Naive thymus-derived CD4-positive, alpha-beta T cell (primary cell): ENCODE results near the gene SHC2. TPM values are rescaled to one million over a fixed set of nuclear protein-coding genes. Genes with fewer than 3 reads are reported as not detected.

Experiments
- ATAC-seq: fragments of 150-1000 bp; cut with Tn5 transposase; 2 replicates; pipeline ENCODE4 v1.10.0; 2021; ENCODE audit warnings: mild to moderate bottlenecking, moderate library complexity
- CTCF ChIA-PET: fragments of 350-600 bp; sonication (Branson Sonifier 250); formaldehyde crosslinking; loops from one replicate; lab custom pipeline; 2021; ENCODE audit warnings: antibody characterized with exemption; lab: Charles Lee
- POLR2A ChIA-PET: fragments of 350-600 bp; sonication (Branson Sonifier 250); formaldehyde crosslinking; loops from one replicate; lab custom pipeline; 2021; ENCODE audit warnings: antibody characterized with exemption, inconsistent platforms; lab: Charles Lee
- DNase-seq, 9 donors: peaks; one replicate each; pipeline versions ENCODE4 v3.0.0 to v3.0.0-alpha.2; 2020 to 2022; ENCODE audit warnings: mixed read lengths in 1 of 9
- H3K27ac ChIP-seq: one replicate; pipeline ENCODE4 v1.7.0; 2013; ENCODE audit warnings: mild to moderate bottlenecking, low read depth, low read length, moderate library complexity
- H3K27me3 ChIP-seq, 2 donors: one replicate each; pipeline ENCODE4 v1.7.0; 2013; ENCODE audit warnings: low read length in 2 of 2, mild to moderate bottlenecking in 2 of 2, moderate library complexity in 2 of 2; ENCODE audit not compliant: control insufficient read depth in 2 of 2, insufficient read depth in 2 of 2
- H3K36me3 ChIP-seq, 3 experiments: 1 replicate in 2 of 3; 2 replicates in 1 of 3; pipeline ENCODE4 v1.7.0; 2013; ENCODE audit warnings: low read length in 3 of 3, mild to moderate bottlenecking in 3 of 3, moderate library complexity in 1 of 3; ENCODE audit not compliant: insufficient read depth in 3 of 3, control insufficient read depth in 2 of 3
- H3K4me1 ChIP-seq, 2 donors: one replicate each; pipeline ENCODE4 v1.7.0; 2013; ENCODE audit warnings: low read length in 2 of 2, mild to moderate bottlenecking in 2 of 2, moderate library complexity in 1 of 2; ENCODE audit not compliant: control insufficient read depth in 2 of 2, insufficient read depth in 2 of 2
- H3K4me3 ChIP-seq: 2 replicates; pipeline ENCODE4 v1.7.0; 2013; ENCODE audit warnings: mild to moderate bottlenecking, low read length
- H3K9me3 ChIP-seq, 3 experiments: 1 replicate in 2 of 3; 2 replicates in 1 of 3; pipeline ENCODE4 v1.7.0; 2013; ENCODE audit warnings: low read length in 3 of 3; ENCODE audit not compliant: control insufficient read depth in 2 of 3
- H3K27ac Mint-ChIP-seq, 9 donors: one replicate each; pipeline ENCODE4 v1.8.0; 2020 to 2022; ENCODE audit warnings: mixed read lengths in 9 of 9, mild to moderate bottlenecking in 8 of 9, moderate library complexity in 5 of 9, inconsistent platforms in 2 of 9
- H3K27me3 Mint-ChIP-seq, 5 donors: one replicate each; pipeline ENCODE4 v1.8.0; 2021 to 2022; ENCODE audit warnings: mixed read lengths in 5 of 5, mild to moderate bottlenecking in 1 of 5
- H3K36me3 Mint-ChIP-seq, 5 donors: one replicate each; pipeline ENCODE4 v1.8.0; 2020 to 2022; ENCODE audit warnings: mixed read lengths in 5 of 5, mild to moderate bottlenecking in 3 of 5, inconsistent platforms in 1 of 5
- H3K4me1 Mint-ChIP-seq, 7 donors: one replicate each; pipeline ENCODE4 v1.8.0; 2020 to 2022; ENCODE audit warnings: mixed read lengths in 7 of 7, mild to moderate bottlenecking in 3 of 7, inconsistent platforms in 1 of 7
- H3K4me3 Mint-ChIP-seq, 10 donors: one replicate each; pipeline ENCODE4 v1.8.0; 2020 to 2022; ENCODE audit warnings: mild to moderate bottlenecking in 10 of 10, mixed read lengths in 10 of 10, moderate library complexity in 6 of 10, inconsistent platforms in 2 of 10
- H3K9me3 Mint-ChIP-seq, 11 donors: one replicate each; pipeline ENCODE4 v1.8.0; 2020 to 2022; ENCODE audit warnings: mixed read lengths in 11 of 11, mild to moderate bottlenecking in 4 of 11, inconsistent platforms in 1 of 11, moderate library complexity in 1 of 11
- intact Hi-C, 2 donors: fragments of 100-400 bp; cut with micrococcal nuclease; formaldehyde crosslinking; loops; one replicate each; pipeline ENCODE4 v1.15.1; 2023
- polyA plus RNA-seq, 2 donors: library from polyadenylated mRNA; unstranded; fragments of 300-500 nt; fragmentation: Illumina TruSeq; gene quantifications; one replicate each; pipeline ENCODE4 v1.2.3, GENCODE V29; 2021
- total RNA-seq, 6 experiments: library from RNA in 5 of 6; stranded (reverse) in 5 of 6; gene quantifications; 1 replicate in 5 of 6; 2 replicates in 1 of 6; pipeline ENCODE4 v1.2.3 and lab custom pipeline; 2021 to 2026

Gene SHC2
- total and polyA plus RNA-seq, 7 experiments from 2014 or later, result 0.82 to 2.3 (median 2.1) TPM; not detected in 4

DNA sequence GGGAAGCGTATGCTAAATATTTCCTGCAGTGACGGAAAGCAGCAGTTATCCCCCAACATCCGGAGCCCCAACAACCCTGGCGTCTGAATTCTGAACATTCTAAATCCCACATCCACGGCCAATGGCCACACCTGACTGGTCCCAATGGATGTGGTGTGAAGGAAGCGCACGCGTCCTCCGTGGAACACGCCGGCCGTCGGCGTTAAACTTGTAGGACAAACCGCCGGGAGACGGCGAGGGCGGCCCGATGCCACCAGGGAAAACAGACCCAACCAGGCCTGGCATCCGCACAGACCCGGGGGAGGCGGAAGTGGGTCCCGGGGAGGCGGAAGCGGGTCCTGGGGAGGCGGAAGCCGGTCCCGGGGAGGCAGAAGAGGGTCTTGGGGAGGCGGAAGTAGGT lies 3.2 kb downstream of the SHC2 start:
- Mint-ChIP-seq H3K9me3 (peaks cover 0 to 1% (median 0%) of the 10 kb centered on the region in 11 donors), H3K27ac (no peak overlapping the region), H3K4me1 (peaks cover 0 to 9% (median 5%) of the 10 kb centered on the region in 7 donors), H3K36me3 (no peaks in the 10 kb centered on the region), H3K4me3 (peak overlapping the region in 1 of 10 donors; percentile 35), H3K27me3 (peaks cover 4 to 17% (median 8%) of the 10 kb centered on the region in 5 donors)
- H3K27me3 ChIP-seq, result peaks cover 0 to 6% of the 10 kb centered on the region in 2 donors
- CTCF ChIA-PET, result no interaction called here
- POLR2A ChIA-PET, result no interaction called here
- H3K27ac ChIP-seq, result no peak overlapping the region
- H3K9me3 ChIP-seq, result no peaks in the 10 kb centered on the region
- no peak for DNase-seq
- ATAC-seq, result no peak
- no peaks in the 10 kb centered on the region for H3K36me3 ChIP-seq
- no peak overlapping the region for H3K4me3 ChIP-seq
- intact Hi-C loops, result no loop called here
- H3K4me1 ChIP-seq, result no peaks in the 10 kb centered on the region

DNA sequence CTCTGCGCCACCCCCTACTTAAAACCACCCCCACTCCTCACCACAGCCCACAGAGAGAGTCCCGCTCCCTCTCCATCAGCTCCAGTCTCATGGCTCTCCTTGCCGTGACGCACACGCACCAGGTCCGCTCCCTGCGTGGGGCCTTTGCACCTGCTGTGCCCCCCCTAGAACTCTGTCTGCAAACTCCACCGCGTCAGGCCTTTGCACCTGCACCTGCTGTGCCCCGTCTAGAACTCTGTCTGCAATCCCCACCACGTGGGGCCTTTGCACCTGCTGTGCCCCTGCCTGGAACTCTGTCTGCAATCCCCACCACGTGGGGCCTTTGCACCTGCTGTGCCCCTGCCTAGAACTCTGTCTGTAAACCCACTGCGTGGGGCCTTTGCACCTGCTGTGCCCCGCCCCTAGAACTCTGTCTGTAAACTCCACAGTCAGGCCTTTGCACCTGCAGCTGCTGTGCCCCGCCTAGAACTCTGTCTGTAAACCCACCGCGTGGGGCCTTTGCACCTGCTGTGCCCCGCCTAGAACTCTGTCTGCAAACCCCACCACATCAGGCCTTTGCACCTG lies 4.2 kb downstream of the SHC2 start:
- no peak overlapping the region for H3K4me3 Mint-ChIP-seq
- H3K36me3 Mint-ChIP-seq, result peaks cover 0 to 1% (median 0%) of the 10 kb centered on the region in 5 donors
- ATAC-seq, result no peak
- CTCF ChIA-PET, result no interaction called here
- POLR2A ChIA-PET, result no interaction called here
- Histone ChIP-seq H3K4me1 (no peaks in the 10 kb centered on the region), H3K9me3 (no peaks in the 10 kb centered on the region), H3K36me3 (no peaks in the 10 kb centered on the region), H3K27ac (no peak overlapping the region), H3K4me3 (no peak overlapping the region), H3K27me3 (peaks cover 0 to 6% of the 10 kb centered on the region in 2 donors)
- no peak for DNase-seq
- no peak overlapping the region for H3K27ac Mint-ChIP-seq
- H3K9me3 Mint-ChIP-seq, result peaks cover 0 to 1% (median 0%) of the 10 kb centered on the region in 11 donors
- peaks cover 0 to 7% (median 5%) of the 10 kb centered on the region in 7 donors for H3K4me1 Mint-ChIP-seq
- intact Hi-C loops, result no loop called here
- H3K27me3 Mint-ChIP-seq, result peaks cover 0 to 10% (median 5%) of the 10 kb centered on the region in 5 donors

DNA sequence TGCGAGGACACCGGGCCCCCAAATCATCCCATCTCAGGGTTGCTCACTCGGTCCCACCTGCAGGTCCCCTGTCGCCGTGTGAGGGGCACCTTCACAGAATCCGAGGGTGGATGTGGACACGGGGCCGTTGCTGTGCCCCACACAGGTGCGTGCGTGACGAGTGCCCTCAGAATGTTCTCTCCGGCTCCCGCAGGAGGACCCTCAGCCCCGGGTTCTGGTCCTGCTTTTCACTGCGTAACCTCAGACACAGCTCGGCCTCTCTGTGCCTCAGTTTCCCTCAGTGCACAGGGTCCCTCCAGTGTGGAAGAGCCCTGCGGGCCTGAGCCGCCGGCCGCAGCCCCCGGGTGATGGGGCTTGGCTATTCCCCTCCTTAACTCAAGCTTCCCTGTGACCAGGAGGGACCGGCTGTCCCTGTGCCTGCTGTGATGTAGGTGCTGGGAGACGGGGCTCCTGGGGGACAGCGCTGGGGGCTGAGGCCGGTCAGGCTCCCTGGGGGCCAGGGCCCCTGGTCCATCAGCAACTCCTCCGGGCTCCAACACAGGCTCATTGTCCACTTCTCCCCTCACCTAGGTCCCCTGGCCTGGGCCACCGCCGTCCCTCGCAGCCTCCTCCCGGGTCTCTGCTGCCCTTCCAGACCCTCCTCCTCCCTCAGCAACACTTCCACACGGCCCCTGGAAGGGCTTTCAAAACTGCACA lies 4.8 kb downstream of the SHC2 start:
- Histone ChIP-seq H3K9me3 (no peaks in the 10 kb centered on the region), H3K27me3 (peaks cover 0 to 6% of the 10 kb centered on the region in 2 donors), H3K4me1 (no peaks in the 10 kb centered on the region), H3K27ac (no peak overlapping the region), H3K36me3 (no peaks in the 10 kb centered on the region), H3K4me3 (no peak overlapping the region)
- CTCF ChIA-PET, result no interaction called here
- peaks cover 0 to 4% (median 0%) of the 10 kb centered on the region in 11 donors for H3K9me3 Mint-ChIP-seq
- POLR2A ChIA-PET, result no interaction called here
- DNase-seq (no peak), ATAC-seq (no peak)
- intact Hi-C loops, result no loop called here
- H3K4me1 Mint-ChIP-seq, result peaks cover 0 to 5% (median 5%) of the 10 kb centered on the region in 7 donors
- H3K27ac Mint-ChIP-seq, result no peak overlapping the region
- peaks cover 0 to 1% (median 0%) of the 10 kb centered on the region in 5 donors for H3K36me3 Mint-ChIP-seq
- no peak overlapping the region for H3K4me3 Mint-ChIP-seq
- peaks cover 0 to 10% (median 5%) of the 10 kb centered on the region in 5 donors for H3K27me3 Mint-ChIP-seq

DNA sequence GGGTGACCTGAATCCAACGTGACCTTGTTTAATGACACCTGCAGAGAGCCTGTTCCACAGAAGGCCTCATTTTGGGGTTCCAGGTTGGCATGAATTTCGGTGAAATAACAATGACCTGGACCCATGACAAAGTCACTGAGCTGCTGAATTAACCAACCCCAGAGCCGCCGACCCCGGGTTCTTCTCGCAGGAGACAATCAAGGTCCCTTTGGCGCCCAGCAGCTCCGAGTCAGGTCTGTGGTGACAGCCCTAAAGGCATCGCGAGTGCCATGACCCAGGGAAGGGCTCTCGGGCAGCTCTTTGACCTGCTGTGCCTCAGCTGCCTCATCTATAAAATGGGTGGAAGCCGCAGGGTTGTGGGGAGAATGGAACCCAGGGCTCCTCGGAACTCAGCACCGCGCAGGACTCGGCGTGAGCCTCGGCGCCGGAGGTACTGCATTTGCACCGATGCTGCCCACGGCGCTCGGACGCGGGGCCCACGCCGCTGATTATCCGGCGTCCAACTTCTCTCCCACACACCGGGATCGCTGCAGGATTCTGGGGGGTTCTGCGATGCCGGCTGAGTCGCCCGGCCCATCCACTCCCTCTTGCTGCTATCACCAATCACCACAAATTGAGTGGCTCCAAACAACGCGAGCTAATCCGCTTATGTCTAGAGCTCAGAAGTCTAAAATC lies 5.7 kb downstream of the SHC2 start:
- peaks cover 0 to 5% (median 5%) of the 10 kb centered on the region in 7 donors for H3K4me1 Mint-ChIP-seq
- DNase-seq, result no peak
- H3K27ac Mint-ChIP-seq, result no peak overlapping the region

DNA sequence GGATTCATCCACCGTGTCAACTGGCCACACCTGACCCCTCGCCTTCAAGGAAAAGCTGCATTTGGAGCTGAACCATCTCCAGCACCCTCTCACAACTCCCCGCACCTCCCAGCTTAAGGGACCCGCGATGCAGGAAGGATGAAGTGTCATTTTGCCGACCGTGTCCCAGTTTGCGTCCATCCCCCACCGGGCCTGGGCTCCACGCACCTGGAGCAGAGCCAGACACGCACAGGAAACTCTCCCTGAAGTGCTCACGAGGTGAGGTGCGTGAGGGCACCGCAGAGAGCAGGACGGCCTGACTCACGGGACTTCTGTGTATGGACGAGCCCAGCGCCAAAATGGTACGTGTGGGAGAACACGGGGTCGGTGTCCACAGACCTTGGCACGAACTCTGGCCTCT lies 7.2 kb downstream of the SHC2 start:
- peaks cover 0 to 11% (median 0%) of the 10 kb centered on the region in 11 donors for H3K9me3 Mint-ChIP-seq
- Histone ChIP-seq H3K4me1 (no peaks in the 10 kb centered on the region), H3K36me3 (no peaks in the 10 kb centered on the region), H3K27me3 (no peaks in the 10 kb centered on the region), H3K27ac (no peak overlapping the region), H3K4me3 (no peak overlapping the region), H3K9me3 (no peaks in the 10 kb centered on the region)
- no peak overlapping the region for H3K4me3 Mint-ChIP-seq
- CTCF ChIA-PET, result no interaction called here
- intact Hi-C loops, result no loop called here
- H3K4me1 Mint-ChIP-seq, result no peaks in the 10 kb centered on the region
- ATAC-seq (no peak), DNase-seq (no peak)
- H3K36me3 Mint-ChIP-seq, result peaks cover 0 to 1% (median 0%) of the 10 kb centered on the region in 5 donors
- no peak overlapping the region for H3K27ac Mint-ChIP-seq
- POLR2A ChIA-PET, result no interaction called here
- peaks cover 0 to 10% (median 0%) of the 10 kb centered on the region in 5 donors for H3K27me3 Mint-ChIP-seq

More for the DNA sequence above, 5.7 kb downstream of the SHC2 start:
- H3K27me3 ChIP-seq, result peaks cover 0 to 6% of the 10 kb centered on the region in 2 donors
- no peak for ATAC-seq
- POLR2A ChIA-PET, result no interaction called here
- no peaks in the 10 kb centered on the region for H3K4me1 ChIP-seq
- CTCF ChIA-PET, result no interaction called here
- Mint-ChIP-seq H3K36me3 (peaks cover 0 to 1% (median 0%) of the 10 kb centered on the region in 5 donors), H3K9me3 (peaks cover 0 to 11% (median 0%) of the 10 kb centered on the region in 11 donors), H3K27me3 (peaks cover 0 to 10% (median 5%) of the 10 kb centered on the region in 5 donors), H3K4me3 (no peak overlapping the region)
- intact Hi-C loops, result no loop called here
- H3K36me3 ChIP-seq, result no peaks in the 10 kb centered on the region
- no peaks in the 10 kb centered on the region for H3K9me3 ChIP-seq
- no peak overlapping the region for H3K27ac ChIP-seq
- no peak overlapping the region for H3K4me3 ChIP-seq

DNA sequence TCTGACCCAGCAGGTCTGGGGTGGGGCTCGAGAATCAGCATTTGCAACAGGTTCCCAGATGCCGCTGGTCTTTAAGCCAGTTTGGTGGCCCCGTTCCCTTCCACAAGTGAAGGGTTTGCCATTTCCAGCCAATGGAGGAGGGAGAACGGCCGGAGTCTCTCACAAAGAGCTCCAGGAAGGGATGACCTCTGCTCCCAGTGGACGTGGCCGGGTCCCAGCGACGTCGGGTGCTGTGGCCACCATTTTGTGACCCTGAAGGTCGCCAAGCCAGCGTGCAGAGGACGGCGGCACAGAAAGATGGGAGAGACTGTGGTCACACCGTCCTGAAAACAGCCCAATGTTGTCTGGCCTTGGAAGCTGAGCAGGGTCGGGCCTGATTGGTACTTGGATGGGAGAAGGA lies 8.0 kb downstream of the SHC2 start:
- no peak overlapping the region for H3K4me3 ChIP-seq
- ChIA-PET CTCF (no interaction called here), POLR2A (no interaction called here)
- peaks cover 0 to 11% (median 0%) of the 10 kb centered on the region in 11 donors for H3K9me3 Mint-ChIP-seq
- no peak overlapping the region for H3K27ac Mint-ChIP-seq
- H3K4me1 Mint-ChIP-seq, result no peaks in the 10 kb centered on the region
- peaks cover 0 to 1% (median 0%) of the 10 kb centered on the region in 5 donors for H3K36me3 Mint-ChIP-seq
- peaks cover 0 to 10% (median 0%) of the 10 kb centered on the region in 5 donors for H3K27me3 Mint-ChIP-seq
- DNase-seq (no peak), ATAC-seq (no peak)
- H3K4me3 Mint-ChIP-seq, result no peak overlapping the region
- no peaks in the 10 kb centered on the region for H3K27me3 ChIP-seq
- intact Hi-C loops, result no loop called here
- H3K4me1 ChIP-seq, result no peaks in the 10 kb centered on the region
- H3K36me3 ChIP-seq, result no peaks in the 10 kb centered on the region
- no peak overlapping the region for H3K27ac ChIP-seq
- no peaks in the 10 kb centered on the region for H3K9me3 ChIP-seq
